Keratinocyte (primary cell): Measurements from ENCODE around the gene TMEM126B. TPM values are rescaled to one million over a fixed set of nuclear protein-coding genes. Genes with fewer than 3 reads are reported as not detected.

Source experiments
- DNase-seq: peaks from one replicate; pipeline ENCODE4 v3.0.0-alpha.2; 2011; ENCODE audit warnings: low read depth, missing footprints, low spot score
- FAIRE-seq: peaks from 2 replicates; lab custom pipeline; 2011; peaks lifted over from hg19 to GRCh38; lab: Jason Lieb, UNC
- H2AFZ ChIP-seq: 2 replicates; pipeline ENCODE4 v1.6.0; 2012; ENCODE audit warnings: low read length, control low read depth, inconsistent platforms; ENCODE audit not compliant: control insufficient read depth
- H3K27ac ChIP-seq: 2 replicates; pipeline ENCODE4 v1.5.1; 2011; ENCODE audit warnings: low read length; ENCODE audit not compliant: control insufficient read depth, insufficient read depth
- H3K27me3 ChIP-seq: 3 replicates; pipeline ENCODE4 v1.6.0; 2011; ENCODE audit warnings: low read length; ENCODE audit not compliant: control insufficient read depth, insufficient read depth; ENCODE audit errors: extremely low read depth
- H3K36me3 ChIP-seq, 2 experiments: 2 replicates in 1 of 2; 3 replicates in 1 of 2; pipeline ENCODE4 v1.5.1; 2011; ENCODE audit warnings: low read length in 2 of 2, mild to moderate bottlenecking in 1 of 2; ENCODE audit not compliant: control insufficient read depth in 2 of 2, insufficient read depth in 2 of 2; ENCODE audit errors: extremely low read depth in 1 of 2
- H3K4me1 ChIP-seq: 3 replicates; pipeline ENCODE4 v1.5.1; 2011; ENCODE audit warnings: low read length; ENCODE audit not compliant: control insufficient read depth, insufficient read depth; ENCODE audit errors: extremely low read depth
- H3K4me2 ChIP-seq: 3 replicates; pipeline ENCODE4 v1.6.0; 2011; ENCODE audit warnings: low read depth, low read length; ENCODE audit not compliant: control insufficient read depth, insufficient read depth; ENCODE audit errors: extremely low read depth
- H3K4me3 ChIP-seq, 3 experiments: fragments of 200-600 bp in 1 of 3; sonication (generic) in 1 of 3; 2 replicates in 2 of 3; 3 replicates in 1 of 3; pipeline ENCODE4 v1.5.1; 2011 to 2016; ENCODE audit warnings: low read length in 3 of 3, mild to moderate bottlenecking in 3 of 3, control low read depth in 2 of 3, inconsistent platforms in 1 of 3, low read depth in 1 of 3, mixed read lengths in 1 of 3, mixed run types in 1 of 3, moderate library complexity in 1 of 3; ENCODE audit not compliant: control insufficient read depth in 2 of 3, insufficient read depth in 2 of 3; ENCODE audit errors: extremely low read depth in 1 of 3
- H3K79me2 ChIP-seq: 2 replicates; pipeline ENCODE4 v1.6.0; 2012; ENCODE audit warnings: low read length; ENCODE audit not compliant: control insufficient read depth, insufficient read depth
- H3K9ac ChIP-seq: 3 replicates; pipeline ENCODE4 v1.6.0; 2011; ENCODE audit warnings: low read length; ENCODE audit not compliant: control insufficient read depth, insufficient read depth; ENCODE audit errors: extremely low read depth
- H3K9me1 ChIP-seq: 3 replicates; pipeline ENCODE4 v1.6.0; 2011; ENCODE audit warnings: low read length; ENCODE audit not compliant: control insufficient read depth, insufficient read depth; ENCODE audit errors: extremely low read depth
- H3K9me3 ChIP-seq: 2 replicates; pipeline ENCODE4 v1.5.1; 2012; ENCODE audit warnings: low read depth, low read length; ENCODE audit not compliant: control insufficient read depth
- H4K20me1 ChIP-seq: 3 replicates; pipeline ENCODE4 v1.6.0; 2011; ENCODE audit warnings: low read length; ENCODE audit not compliant: control insufficient read depth, insufficient read depth; ENCODE audit errors: extremely low read depth
- CTCF ChIP-seq, 3 experiments: IDR thresholded peaks in 1 of 3; conservative IDR thresholded peaks in 1 of 3; optimal IDR thresholded peaks in 1 of 3; 2 replicates in 2 of 3; 3 replicates in 1 of 3; pipeline versions ENCODE3 to v1.5.1; 2011; ENCODE audit warnings: low read length in 3 of 3, mild to moderate bottlenecking in 3 of 3, moderate library complexity in 2 of 3, control low read depth in 1 of 3, inconsistent platforms in 1 of 3; ENCODE audit not compliant: insufficient read depth in 2 of 3; ENCODE audit errors: extremely low read depth in 1 of 3
- EZH2 ChIP-seq: IDR thresholded peaks from one replicate; pipeline ENCODE4 v1.6.1; 2012; ENCODE audit warnings: inconsistent platforms, mild to moderate bottlenecking, low read length, moderate library complexity
- dilution Hi-C: fragments of 300-500 bp; cut with MboI; formaldehyde crosslinking; loops from one replicate; pipeline ENCODE4 v1.7.0; 2020; ENCODE audit warnings: low sequenced_read_pairs; ENCODE audit not compliant: extremely low pct_ligation_motif_present
- polyA plus RNA-seq, 5 experiments: library from polyadenylated mRNA; depleted of rRNA in 3 of 5; stranded (reverse) in 3 of 5; stranded (forward) in 1 of 5; unstranded in 1 of 5; fragments of >200 nt; gene quantifications; 1 replicate in 1 of 5; 2 replicates in 3 of 5; 3 replicates in 1 of 5; pipeline versions ENCODE4 v1.2.1 to v1.2.3, GENCODE V29; 2011 to 2012; ENCODE audit warnings: missing spikeins in 2 of 5, low read depth in 1 of 5, low replicate concordance in 1 of 5

Gene TMEM126B
- polyA plus RNA-seq, 1 donor (not counting 4 experiments of a cell fraction or from before 2014, with no cell fraction given) = 105 TPM

GRCh38 chr11:85672105-85672902 is 43.9 kb downstream of the TMEM126B start:
- no peaks in the 10 kb centered on the region for H3K36me3 ChIP-seq
- H3K27ac ChIP-seq = no peak overlapping the region
- no peaks in the 10 kb centered on the region for H3K9me1 ChIP-seq
- H3K27me3 ChIP-seq = no peaks in the 10 kb centered on the region
- dilution Hi-C loops = no loop called here
- no peak for DNase-seq
- H3K4me2 ChIP-seq = no peak overlapping the region
- no peak overlapping the region for H2AFZ ChIP-seq
- H3K79me2 ChIP-seq = no peaks in the 10 kb centered on the region
- H3K4me1 ChIP-seq = no peaks in the 10 kb centered on the region
- H3K4me3 ChIP-seq = no peak overlapping the region
- H4K20me1 ChIP-seq = no peaks in the 10 kb centered on the region
- no peak for FAIRE-seq
- TF ChIP-seq CTCF (optimal IDR thresholded peaks at IDR 0.05 in 1 of 3, IDR thresholded peaks at IDR 0.05 in 1 of 3, conservative IDR thresholded peaks at IDR 0.05 in 1 of 3; ENCODE audit: extremely low read depth in 1 of 3, insufficient read depth in 2 of 3, low read length in 3 of 3) = no peak
- no peak for TF ChIP-seq EZH2
- H3K9ac ChIP-seq = no peak overlapping the region
- no peaks in the 10 kb centered on the region for H3K9me3 ChIP-seq

GRCh38 chr11:85673393-85673792 is 45.0 kb downstream of the TMEM126B start:
- Histone ChIP-seq H3K27me3 (no peaks in the 10 kb centered on the region), H3K9ac (no peak overlapping the region), H4K20me1 (no peaks in the 10 kb centered on the region), H3K27ac (no peak overlapping the region), H3K4me3 (no peak overlapping the region), H3K36me3 (no peaks in the 10 kb centered on the region), H3K79me2 (no peaks in the 10 kb centered on the region), H3K4me1 (no peaks in the 10 kb centered on the region), H3K9me3 (no peaks in the 10 kb centered on the region), H2AFZ (no peak overlapping the region), H3K4me2 (no peak overlapping the region), H3K9me1 (no peaks in the 10 kb centered on the region)
- FAIRE-seq (no peak), DNase-seq (no peak)
- dilution Hi-C loops = no loop called here
- TF ChIP-seq EZH2 = no peak
- TF ChIP-seq CTCF (optimal IDR thresholded peaks at IDR 0.05 in 1 of 3, IDR thresholded peaks at IDR 0.05 in 1 of 3, conservative IDR thresholded peaks at IDR 0.05 in 1 of 3; ENCODE audit: extremely low read depth in 1 of 3, insufficient read depth in 2 of 3, low read length in 3 of 3) = no peak
